DMS153 treated with DMSO at 0.1 percent for 48 hours (cell line): ENCODE measurements around the gene ZNF148.
"Not testable (repeated sequence)": the region's sequence is repeated elsewhere in the genome, so short reads cannot be mapped to it uniquely, and the experiment has no call there.

Experiments
- DNase-seq: peaks from one replicate; lab custom pipeline; 2025; ENCODE audit not compliant: unreplicated experiment; lab: John Stamatoyannopoulos, UW

ZNF148 gene

GRCh38 chr3:125378762-125379161 lies 3.6 kb upstream of the ZNF148 start:
- no peak for DNase-seq

GRCh38 chr3:125375950-125376679 lies 990 bp upstream of the ZNF148 start:
- DNase-seq, result peak; percentile 40

- peak; percentile 19 for DNase-seq
These were observed 577 bp downstream of the ZNF148 start for GRCh38 chr3:125374501-125374995.

- DNase-seq, result no peak
These were observed 7.5 kb downstream of the ZNF148 start for GRCh38 chr3:125367403-125368230.

GRCh38 chr3:125366132-125366531 lies 9.0 kb downstream of the ZNF148 start:
- DNase-seq, result no peak

- no peak for DNase-seq
These were observed 15.4 kb downstream of the ZNF148 start for GRCh38 chr3:125359700-125360099.

GRCh38 chr3:125358923-125359322 lies 16.2 kb downstream of the ZNF148 start:
- no peak for DNase-seq

GRCh38 chr3:125357837-125358236 lies 17.3 kb downstream of the ZNF148 start:
- no peak for DNase-seq

GRCh38 chr3:125357032-125357658 lies 18.0 kb downstream of the ZNF148 start:
- DNase-seq, result no peak

GRCh38 chr3:125356140-125357026 lies 18.7 kb downstream of the ZNF148 start:
- no peak for DNase-seq

GRCh38 chr3:125353659-125354058 lies 21.5 kb downstream of the ZNF148 start:
- no peak for DNase-seq

GRCh38 chr3:125353128-125353527 lies 22.0 kb downstream of the ZNF148 start:
- DNase-seq, result no peak

- peak; percentile 7 for DNase-seq
These were observed 23.2 kb downstream of the ZNF148 start for GRCh38 chr3:125351814-125352456.

- no peak for DNase-seq
These were observed 24.0 kb downstream of the ZNF148 start for GRCh38 chr3:125351152-125351551.

GRCh38 chr3:125350597-125350996 lies 24.5 kb downstream of the ZNF148 start:
- no peak for DNase-seq

GRCh38 chr3:125349556-125350165 lies 25.5 kb downstream of the ZNF148 start:
- DNase-seq, result no peak

GRCh38 chr3:125349055-125349454 lies 26.1 kb downstream of the ZNF148 start:
- no peak for DNase-seq

GRCh38 chr3:125343367-125343766 lies 31.8 kb downstream of the ZNF148 start:
- DNase-seq, result not testable (repeated sequence)

GRCh38 chr3:125340121-125340520 lies 35.0 kb downstream of the ZNF148 start:
- DNase-seq, result no peak

GRCh38 chr3:125337506-125337905 lies 37.6 kb downstream of the ZNF148 start:
- DNase-seq, result no peak
